ENCODE results near the gene SLC25A45. TPM values are rescaled to one million over a fixed set of nuclear protein-coding genes. Genes with fewer than 3 reads are reported as not detected.

The SLC25A45 gene, protein sequence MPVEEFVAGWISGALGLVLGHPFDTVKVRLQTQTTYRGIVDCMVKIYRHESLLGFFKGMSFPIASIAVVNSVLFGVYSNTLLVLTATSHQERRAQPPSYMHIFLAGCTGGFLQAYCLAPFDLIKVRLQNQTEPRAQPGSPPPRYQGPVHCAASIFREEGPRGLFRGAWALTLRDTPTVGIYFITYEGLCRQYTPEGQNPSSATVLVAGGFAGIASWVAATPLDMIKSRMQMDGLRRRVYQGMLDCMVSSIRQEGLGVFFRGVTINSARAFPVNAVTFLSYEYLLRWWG
- total RNA-seq (1 to 10 TPM; 8.4 to 9.8 TPM), polyA plus RNA-seq (ENCODE audit: insufficient read length in 6 of 6) (10 to 100 TPM; 10.7 to 17.0 (median 12.8) TPM)
- long read RNA-seq, donor 1, partial matches to known transcripts: 0 of 2 reads
- long read RNA-seq, donor 1, other reads (novel, unspliced or antisense): 0 of 2 reads
- long read RNA-seq, donor 2, partial matches to known transcripts: 10 of 20 reads
- long read RNA-seq, donor 2, other reads (novel, unspliced or antisense): 10 of 20 reads
- long read RNA-seq, donor 3: 0 reads
- long read RNA-seq, donor 4, partial matches to known transcripts: 1 of 4 reads
- long read RNA-seq, donor 4, other reads (novel, unspliced or antisense): 3 of 4 reads
- long read RNA-seq, donor 5, partial matches to known transcripts: 0 of 1 reads
- long read RNA-seq, donor 5, other reads (novel, unspliced or antisense): 0 of 1 reads
- long read RNA-seq, donor 6, partial matches to known transcripts: 0 of 1 reads
- long read RNA-seq, donor 6, other reads (novel, unspliced or antisense): 0 of 1 reads
- long read RNA-seq, donor 7, partial matches to known transcripts: 0 of 1 reads
- long read RNA-seq, donor 7, other reads (novel, unspliced or antisense): 0 of 1 reads
- long read RNA-seq, donor 8: 0 reads
- long read RNA-seq, donor 9: 0 reads
- long read RNA-seq, donor 10, partial matches to known transcripts: 0 of 6 reads
- long read RNA-seq, donor 10, other reads (novel, unspliced or antisense): 5 of 6 reads
- long read RNA-seq, donor 11: 0 reads
- long read RNA-seq, donor 12, partial matches to known transcripts: 0 of 1 reads
- long read RNA-seq, donor 12, other reads (novel, unspliced or antisense): 0 of 1 reads

DNA sequence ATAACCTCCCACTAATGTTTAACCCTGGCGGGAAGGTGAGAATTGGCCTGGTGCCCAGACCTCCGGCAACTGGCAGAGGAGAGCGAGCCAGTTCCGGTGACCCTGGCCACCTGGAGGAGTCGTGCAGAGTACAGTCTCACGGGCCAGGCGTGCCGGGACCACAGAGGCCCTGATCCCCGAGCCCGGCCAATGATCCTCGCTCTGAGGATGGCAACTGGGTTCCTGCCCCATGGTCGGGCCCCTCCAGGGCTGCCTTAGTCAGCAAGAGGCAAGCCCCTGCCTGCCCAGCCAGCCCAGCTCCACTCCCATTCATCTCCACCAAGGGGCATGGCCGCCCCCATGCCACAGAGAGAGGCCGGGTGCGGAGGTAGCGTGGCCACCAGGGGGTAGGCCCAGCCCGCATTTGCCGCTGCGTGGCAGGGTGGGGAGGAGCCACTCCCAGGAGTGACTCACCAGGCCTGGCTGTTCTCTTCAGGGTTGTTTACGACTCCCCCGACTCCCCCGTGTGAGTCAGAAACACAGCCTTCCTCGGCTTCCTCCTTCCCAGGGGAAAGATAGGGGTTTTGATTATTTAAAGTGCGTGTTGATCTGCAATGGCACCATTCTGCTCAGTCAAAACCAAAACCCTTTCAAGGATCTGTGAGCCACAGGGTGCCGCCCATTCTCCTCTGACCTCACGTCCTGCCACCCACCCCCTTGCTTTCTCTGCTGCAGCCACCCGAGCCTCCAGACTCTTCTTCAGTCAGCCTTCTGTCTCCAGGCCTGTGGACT, at the start of gene SLC25A45:
SLC25A45 (minus strand) TSS at position 614 of the 771 bp plus-strand sequence. CDS start 695 bp downstream, outside the sequence.
- peak; percentile 80 to 96 (median 92) for DNase-seq

DNA sequence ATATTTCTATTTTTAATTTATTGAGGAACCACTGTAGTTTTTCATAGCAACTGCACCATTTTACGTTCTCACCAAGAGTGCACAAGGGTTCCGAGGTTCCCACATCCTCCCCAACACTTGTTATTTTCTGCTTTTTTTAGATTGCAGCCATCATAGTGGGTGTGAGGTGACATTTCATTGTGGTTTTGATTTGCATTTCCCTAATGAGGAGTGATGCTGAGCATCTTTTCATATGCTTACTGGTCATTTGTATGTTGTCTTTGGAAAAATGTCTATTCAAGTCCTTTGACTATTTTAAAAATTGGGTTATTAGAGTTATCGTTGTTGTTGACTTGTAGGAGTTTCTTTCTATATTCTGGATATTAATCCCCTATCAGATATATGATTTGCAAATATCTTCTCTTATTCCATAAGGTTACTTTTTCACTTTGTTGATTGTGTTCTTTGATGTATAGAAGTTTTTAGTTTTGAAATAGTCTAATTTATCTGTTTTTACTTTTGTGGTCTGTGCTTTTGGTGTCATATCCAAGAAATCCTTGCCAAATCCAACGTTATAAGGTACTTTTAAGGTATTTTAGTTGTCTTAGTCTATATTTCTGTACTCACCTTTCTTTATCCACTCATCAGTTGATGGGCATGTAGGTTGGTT, 49.1 kb upstream of the SLC25A45 start:
- peaks cover 42 to 98% of the 10 kb centered on the region in 2 donors for H3K4me1 ChIP-seq

More for the DNA sequence above, at the start of gene SLC25A45:
- ATAC-seq: peak; percentile 92
- TF ChIP-seq, protein P1, sequence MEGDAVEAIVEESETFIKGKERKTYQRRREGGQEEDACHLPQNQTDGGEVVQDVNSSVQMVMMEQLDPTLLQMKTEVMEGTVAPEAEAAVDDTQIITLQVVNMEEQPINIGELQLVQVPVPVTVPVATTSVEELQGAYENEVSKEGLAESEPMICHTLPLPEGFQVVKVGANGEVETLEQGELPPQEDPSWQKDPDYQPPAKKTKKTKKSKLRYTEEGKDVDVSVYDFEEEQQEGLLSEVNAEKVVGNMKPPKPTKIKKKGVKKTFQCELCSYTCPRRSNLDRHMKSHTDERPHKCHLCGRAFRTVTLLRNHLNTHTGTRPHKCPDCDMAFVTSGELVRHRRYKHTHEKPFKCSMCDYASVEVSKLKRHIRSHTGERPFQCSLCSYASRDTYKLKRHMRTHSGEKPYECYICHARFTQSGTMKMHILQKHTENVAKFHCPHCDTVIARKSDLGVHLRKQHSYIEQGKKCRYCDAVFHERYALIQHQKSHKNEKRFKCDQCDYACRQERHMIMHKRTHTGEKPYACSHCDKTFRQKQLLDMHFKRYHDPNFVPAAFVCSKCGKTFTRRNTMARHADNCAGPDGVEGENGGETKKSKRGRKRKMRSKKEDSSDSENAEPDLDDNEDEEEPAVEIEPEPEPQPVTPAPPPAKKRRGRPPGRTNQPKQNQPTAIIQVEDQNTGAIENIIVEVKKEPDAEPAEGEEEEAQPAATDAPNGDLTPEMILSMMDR (IDR thresholded peaks at IDR 0.05): peak; percentile 69 to 92
- H3K27me3 ChIP-seq: no peaks in the 10 kb centered on the region
- no peaks in the 10 kb centered on the region for H3K9me3 ChIP-seq
- peaks cover 30 to 75% of the 10 kb centered on the region in 2 donors for H3K4me1 ChIP-seq
- no peaks in the 10 kb centered on the region for H3K36me3 ChIP-seq
- H3K27ac ChIP-seq: peak within 1 kb of the TSS; percentile 98
- intact Hi-C loops (cut with DNase I): no loop called here
- peak within 1 kb of the TSS; percentile 37 for H3K4me3 ChIP-seq

DNA sequence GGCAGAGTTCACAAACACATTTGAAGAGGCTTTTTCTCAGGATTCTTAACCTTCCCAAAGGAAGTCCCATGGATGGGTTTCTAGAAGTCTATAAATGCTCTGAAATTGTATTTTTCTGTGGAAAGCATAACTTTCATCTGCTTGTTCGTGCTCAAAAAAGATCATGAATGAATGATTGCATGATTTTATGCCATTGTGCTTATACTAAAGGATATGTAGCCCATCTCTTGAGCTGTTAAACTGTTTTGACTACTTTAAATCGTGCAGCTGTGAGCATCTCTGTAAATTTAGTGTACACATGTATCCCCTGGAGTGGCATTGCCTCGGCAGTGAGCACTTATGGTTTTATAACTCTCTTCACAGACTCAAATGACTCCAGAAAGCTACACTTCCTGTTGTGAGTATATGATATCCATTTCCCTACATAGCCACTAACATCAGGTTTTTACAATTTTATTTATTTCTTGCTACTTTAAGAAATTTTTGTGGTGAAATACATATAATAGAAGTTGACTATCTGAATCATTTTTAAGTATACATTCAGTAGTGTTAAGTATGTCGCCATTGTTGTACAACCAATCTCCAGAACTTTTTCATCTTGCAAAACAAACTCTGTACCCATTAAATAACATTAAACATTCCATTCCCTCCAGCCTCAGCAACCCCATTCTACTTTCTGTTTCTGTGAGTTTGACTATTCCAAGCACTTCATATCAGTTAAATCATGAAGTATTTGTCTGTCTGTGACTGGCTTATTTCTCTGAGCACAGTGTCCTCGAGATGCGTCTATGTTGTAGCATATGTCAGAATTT, 48.2 kb upstream of the SLC25A45 start:
- H3K27ac ChIP-seq: peak overlapping the region; percentile 77 to 99
- ATAC-seq: peak; percentile 0
- peaks cover 42 to 91% of the 10 kb centered on the region in 2 donors for H3K4me1 ChIP-seq
- intact Hi-C loops (cut with DNase I): no loop called here
- DNase-seq: peak in 1 of 4 donors; percentile 21
- H3K27me3 ChIP-seq: no peaks in the 10 kb centered on the region
- peak overlapping the region in 1 of 2 donors; percentile 80 for H3K4me3 ChIP-seq
- TF ChIP-seq, protein P1 (IDR thresholded peaks at IDR 0.05): no peak
- H3K9me3 ChIP-seq: no peaks in the 10 kb centered on the region
- H3K36me3 ChIP-seq: peaks cover 5 to 64% of the 10 kb centered on the region in 2 donors

More for the DNA sequence above, 49.1 kb upstream of the SLC25A45 start:
- TF ChIP-seq, protein P1 (IDR thresholded peaks at IDR 0.05): no peak
- peak overlapping the region; percentile 77 to 99 for H3K27ac ChIP-seq
- H3K27me3 ChIP-seq: no peaks in the 10 kb centered on the region
- no peak for ATAC-seq
- peak overlapping the region in 1 of 2 donors; percentile 80 for H3K4me3 ChIP-seq
- intact Hi-C loops (cut with DNase I): no loop called here
- H3K36me3 ChIP-seq: peaks cover 5 to 65% of the 10 kb centered on the region in 2 donors
- DNase-seq: no peak
- H3K9me3 ChIP-seq: no peaks in the 10 kb centered on the region

All from left lung (tissue), 14 donors.